ENCODE measurements around the gene DAPP1.

DNA sequence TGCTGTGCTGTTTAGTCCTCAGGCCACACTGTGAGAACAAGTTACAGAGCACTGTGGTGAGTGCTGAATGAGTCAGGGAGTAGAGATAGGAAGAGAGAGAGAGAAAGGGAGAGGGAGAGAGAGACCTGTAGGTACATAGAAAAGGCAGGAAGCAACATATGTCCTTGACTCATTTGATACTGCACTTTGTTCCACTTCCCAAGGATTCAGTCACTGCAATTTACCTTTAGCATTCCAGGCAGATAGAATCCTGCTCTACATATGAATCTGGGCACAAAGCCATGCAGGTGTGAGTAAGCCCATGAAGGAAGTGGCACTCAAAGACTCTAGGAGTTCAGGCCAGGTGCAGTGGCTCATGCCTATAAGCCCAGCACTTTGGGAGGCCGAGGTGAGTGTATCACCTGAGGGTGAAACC is 1.0 kb upstream of the DAPP1 start:
- TF ChIP-seq CEBPB (IDR thresholded peaks at IDR 0.05; ENCODE audit: low read depth, low read length) (no peak), ATF2 (IDR thresholded peaks at IDR 0.05; ENCODE audit: low read length) (no peak), EGR1 (IDR thresholded peaks at IDR 0.05; ENCODE audit: borderline replicate concordance, low read depth, low read length) (no peak), EZH2 (IDR thresholded peaks at IDR 0.05; ENCODE audit: low read depth, low read length, severe bottlenecking) (no peak), CREB1 (IDR thresholded peaks at IDR 0.05) (no peak), POLR2A (IDR thresholded peaks at IDR 0.05; ENCODE audit: control extremely low read depth in 1 of 2, low read depth in 2 of 2, low read length in 2 of 2) (no peak), POLR2AphosphoS5 (IDR thresholded peaks at IDR 0.05; ENCODE audit: low read depth, low read length) (no peak), MAX (IDR thresholded peaks at IDR 0.05) (no peak), BRCA1 (IDR thresholded peaks at IDR 0.05; ENCODE audit: low read depth, low read length) (no peak), CHD1 (IDR thresholded peaks at IDR 0.05; ENCODE audit: low read depth, low read length) (no peak), KDM5A (IDR thresholded peaks at IDR 0.05; ENCODE audit: low read length) (no peak), HDAC6 (IDR thresholded peaks at IDR 0.05; ENCODE audit: low read depth, low read length) (no peak), EP300 (IDR thresholded peaks at IDR 0.05; ENCODE audit: borderline replicate concordance in 1 of 2, low read depth in 2 of 2, low read length in 2 of 2) (no peak)
- TF ChIP-seq, protein P1, sequence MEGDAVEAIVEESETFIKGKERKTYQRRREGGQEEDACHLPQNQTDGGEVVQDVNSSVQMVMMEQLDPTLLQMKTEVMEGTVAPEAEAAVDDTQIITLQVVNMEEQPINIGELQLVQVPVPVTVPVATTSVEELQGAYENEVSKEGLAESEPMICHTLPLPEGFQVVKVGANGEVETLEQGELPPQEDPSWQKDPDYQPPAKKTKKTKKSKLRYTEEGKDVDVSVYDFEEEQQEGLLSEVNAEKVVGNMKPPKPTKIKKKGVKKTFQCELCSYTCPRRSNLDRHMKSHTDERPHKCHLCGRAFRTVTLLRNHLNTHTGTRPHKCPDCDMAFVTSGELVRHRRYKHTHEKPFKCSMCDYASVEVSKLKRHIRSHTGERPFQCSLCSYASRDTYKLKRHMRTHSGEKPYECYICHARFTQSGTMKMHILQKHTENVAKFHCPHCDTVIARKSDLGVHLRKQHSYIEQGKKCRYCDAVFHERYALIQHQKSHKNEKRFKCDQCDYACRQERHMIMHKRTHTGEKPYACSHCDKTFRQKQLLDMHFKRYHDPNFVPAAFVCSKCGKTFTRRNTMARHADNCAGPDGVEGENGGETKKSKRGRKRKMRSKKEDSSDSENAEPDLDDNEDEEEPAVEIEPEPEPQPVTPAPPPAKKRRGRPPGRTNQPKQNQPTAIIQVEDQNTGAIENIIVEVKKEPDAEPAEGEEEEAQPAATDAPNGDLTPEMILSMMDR (IDR thresholded peaks at IDR 0.05; ENCODE audit: control extremely low read depth in 1 of 3, insufficient read depth in 1 of 3, low read depth in 1 of 3, low read length in 3 of 3), result no peak

All from H1 (cell line).